Activated T-cell treated with anti-CD3 and anti-CD28 coated beads for 4 hours (primary cell): ENCODE results near the gene CCDC85C.

ENCODE experiments used
- DNase-seq: peaks from one replicate; pipeline ENCODE4 v3.0.0-alpha.2; 2020

Gene CCDC85C

DNA sequence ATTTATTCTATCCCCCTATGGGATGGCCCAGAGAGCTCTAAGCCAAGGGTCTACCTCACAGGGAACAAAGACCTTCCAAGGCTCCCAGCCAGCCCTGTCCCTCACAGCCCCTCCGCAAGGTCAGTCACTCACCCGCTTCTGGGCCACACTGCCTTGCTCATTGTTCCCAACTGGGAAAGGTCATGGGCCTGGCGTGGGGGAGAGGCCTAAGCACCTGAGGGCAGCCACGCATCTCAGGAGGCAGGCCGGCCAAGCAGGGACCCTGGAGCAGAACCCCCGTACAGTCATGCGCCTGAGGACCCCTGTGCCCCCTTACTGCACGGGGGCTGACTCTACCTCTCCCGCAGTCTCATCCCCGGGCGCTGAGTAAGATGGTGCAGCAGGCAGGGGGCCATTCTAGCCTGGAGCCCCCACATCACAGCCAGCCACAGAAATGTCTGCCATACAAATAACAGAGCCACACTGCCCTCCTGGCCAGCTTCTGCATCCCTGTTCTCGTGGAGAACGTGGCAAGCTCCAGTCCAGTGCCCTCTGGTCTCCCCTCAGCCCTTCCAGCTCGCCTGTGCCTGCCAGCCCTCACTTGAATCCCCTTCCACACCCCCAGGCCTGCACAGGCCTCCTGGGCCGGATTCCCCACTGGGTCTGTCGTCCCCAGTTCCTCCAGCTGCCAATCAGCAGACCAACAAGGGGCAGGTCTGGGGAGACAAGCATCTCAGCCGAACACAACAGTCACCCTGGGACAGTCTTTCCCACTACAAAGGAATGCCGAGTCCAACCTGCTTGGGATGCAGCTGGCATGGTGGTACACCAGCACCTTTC is 16.3 kb downstream of the CCDC85C start:
- DNase-seq = no peak

DNA sequence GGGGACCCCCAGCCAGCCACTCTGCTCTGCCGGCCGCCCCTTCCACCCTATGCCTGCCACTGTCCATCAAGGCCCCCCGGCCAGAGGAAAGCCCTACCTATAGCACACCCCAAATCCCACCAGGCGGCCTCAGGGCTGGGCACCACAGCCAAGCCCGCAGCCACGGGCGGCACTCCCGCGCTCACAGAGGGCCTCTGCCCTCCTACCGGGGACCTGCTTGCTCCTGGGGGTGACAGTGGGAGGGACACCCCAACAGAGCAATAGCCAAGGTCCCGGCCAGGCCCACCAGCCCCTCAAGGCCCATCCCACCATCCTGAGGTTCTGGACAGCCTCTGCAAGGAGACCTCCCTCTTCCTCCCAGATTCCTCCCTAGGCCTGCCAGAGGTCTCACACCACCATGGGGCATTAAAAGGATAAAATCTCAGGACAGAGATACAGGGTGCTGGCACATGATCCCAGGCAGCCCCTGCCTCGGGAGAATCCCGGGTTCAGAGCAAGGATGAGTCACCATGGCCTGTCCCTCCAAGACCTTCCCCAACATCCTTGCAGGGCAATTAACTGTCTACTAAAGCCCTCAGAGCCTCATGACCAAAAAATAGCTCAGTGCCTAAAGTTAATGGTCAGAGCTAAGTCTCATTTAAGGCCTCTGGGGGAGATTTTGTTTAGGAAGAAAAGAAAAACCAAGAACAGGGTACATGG is 17.1 kb downstream of the CCDC85C start:
- no peak for DNase-seq

DNA sequence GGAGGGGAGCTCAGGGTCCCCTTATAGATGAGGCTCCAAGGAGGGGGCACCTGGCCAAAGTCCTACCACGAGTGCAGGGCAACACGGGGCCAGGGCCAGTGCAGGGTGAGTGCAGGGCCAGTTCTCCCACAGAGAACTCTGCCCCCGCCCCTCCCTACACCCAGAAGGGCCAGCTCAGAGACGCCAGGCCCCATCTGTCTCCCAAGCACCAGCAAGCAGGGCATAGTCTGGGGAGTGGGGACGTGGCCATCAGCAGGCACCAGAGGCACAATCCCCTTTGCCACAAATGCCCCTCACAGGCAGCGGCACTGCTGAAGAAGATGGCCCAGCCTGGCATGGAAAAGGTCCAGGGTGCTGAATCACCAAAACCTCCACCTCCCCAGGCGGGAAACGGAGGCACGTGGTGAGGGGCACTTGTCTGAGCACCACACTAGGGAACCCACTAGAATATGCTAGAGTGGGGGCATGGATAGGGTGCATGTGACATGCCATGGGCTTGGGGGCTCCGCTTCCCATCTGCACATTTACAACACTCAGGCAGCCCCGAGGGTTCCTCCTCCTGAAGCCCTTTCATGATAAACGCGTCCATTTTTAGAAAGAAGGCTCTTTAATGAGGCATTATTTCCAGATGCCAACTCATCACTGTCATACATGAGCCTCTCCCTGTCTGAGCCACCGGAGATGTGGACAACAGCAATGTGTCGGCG is 17.8 kb downstream of the CCDC85C start:
- DNase-seq = no peak

DNA sequence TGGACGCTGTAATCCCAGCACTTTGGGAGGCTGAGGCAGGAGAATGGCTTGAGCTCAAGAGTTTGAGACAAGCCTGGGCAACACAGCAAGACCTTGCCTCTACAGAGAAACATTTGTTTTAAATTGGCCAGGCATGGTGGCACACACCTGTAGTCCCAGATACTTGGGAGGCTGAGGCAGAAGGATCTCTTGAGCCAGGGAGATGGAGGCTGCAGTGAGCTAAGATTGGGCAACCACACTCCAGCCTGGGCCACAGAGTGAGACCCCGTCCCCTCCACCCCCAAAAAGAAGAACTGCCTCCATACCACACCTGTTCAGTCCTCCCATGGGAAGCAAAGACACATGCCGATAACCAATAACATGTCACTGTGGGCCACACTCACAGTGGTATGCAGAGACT is 19.2 kb downstream of the CCDC85C start:
- DNase-seq = no peak

DNA sequence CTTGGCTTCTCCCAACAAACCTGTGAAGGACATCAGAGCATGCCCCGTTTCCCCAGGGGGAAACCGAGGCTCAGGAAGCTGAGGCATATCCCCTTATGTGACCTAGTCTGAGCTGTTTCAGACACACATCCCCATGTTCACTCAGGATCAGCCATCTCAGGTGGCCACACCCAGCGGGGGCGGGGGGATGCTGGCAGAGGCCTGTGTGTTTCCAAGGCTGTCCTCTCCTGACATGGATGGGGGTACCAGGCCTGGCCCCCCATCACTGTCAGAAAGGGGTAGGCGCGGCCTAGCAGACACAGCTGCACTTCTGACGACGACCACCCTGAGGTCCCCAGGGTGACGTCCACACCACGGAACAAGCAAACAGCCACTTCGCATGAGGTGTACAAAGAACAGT is 22.1 kb downstream of the CCDC85C start:
- no peak for DNase-seq

DNA sequence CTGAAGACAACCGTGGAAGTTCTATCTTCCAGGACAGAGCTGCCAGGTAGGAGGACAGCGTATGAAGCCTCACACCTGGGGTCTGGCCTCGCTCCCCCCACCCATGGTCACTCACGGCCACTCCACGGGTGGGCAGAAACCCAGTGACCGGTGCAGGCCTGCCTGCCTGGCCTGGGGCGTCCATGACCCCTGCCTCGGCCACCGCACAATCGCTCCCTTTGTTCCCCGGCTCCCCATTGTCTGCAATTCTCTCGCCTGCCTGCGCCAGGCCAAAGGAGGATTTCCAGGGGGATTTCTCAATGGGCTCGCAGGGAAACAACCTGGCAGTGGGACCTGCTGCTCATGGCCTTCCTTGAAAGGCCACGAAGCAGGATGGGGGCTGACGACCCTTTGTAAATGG is 22.6 kb downstream of the CCDC85C start:
- no peak for DNase-seq

DNA sequence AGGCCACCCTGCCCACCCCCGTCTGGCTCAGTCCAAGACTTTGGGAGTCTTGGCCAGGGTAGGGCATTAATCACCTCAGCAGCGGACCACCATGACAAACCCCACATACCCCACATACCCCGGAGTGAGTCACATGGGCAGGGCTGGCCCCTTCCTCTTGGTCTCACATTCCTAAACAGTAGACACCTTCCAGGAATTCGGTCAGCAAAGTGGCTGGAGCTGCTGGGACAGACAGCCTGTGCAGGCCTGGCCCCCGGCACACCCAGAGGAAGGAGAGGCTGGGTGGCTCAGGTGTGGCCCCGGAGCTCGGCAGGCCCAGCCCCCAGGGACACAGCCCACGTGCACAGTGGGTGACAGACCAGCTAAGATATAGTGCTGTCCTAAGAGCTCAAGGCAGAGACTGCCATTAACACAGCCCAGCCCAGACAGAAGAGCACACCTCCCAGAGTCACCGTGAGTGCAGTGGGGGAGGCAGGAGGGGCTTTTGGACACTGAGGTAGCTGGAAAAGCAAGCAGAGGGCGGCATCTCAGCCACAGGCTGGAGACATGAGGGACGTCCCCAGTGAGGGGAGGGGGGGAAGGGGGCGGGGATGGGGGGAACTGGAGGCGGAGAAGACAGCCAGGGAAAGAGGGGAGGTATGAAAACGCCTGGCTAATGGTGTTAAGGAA is 24.0 kb downstream of the CCDC85C start:
- DNase-seq = no peak

DNA sequence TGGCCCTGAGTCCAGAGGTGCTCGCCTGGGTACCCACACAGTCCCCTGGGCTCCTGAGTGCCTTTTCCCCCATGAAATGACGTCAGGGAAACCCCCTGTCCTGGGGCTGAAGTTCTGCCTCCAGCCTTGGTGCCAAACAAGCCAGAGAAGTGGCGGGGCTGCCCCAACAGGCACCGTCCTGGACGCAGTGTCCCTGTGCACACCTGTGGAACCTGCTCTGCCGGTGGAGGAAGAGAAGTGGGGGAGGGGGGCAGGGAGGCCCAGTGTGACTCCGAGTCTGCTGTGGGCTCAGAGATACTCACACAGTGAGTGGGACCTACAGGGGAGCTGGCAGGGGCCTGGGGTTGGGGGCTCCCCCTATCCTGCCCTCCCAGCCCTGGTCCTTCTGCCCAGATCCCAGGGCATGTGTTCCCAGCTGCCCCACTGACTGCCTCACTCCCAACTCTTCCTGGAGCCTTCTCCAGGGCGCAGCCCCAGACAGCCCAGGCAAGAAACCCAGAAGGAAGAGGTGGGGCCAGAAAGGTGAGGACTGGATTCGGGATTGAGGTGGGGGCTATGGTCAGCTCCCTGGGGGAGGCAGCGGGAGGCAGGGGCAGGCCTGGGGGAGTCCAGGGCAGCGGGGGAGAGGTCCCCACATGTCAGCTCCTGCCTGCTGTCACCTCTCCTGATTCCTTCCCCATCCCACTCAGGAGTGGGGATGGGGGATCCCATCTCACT is 24.7 kb downstream of the CCDC85C start:
- DNase-seq = no peak

DNA sequence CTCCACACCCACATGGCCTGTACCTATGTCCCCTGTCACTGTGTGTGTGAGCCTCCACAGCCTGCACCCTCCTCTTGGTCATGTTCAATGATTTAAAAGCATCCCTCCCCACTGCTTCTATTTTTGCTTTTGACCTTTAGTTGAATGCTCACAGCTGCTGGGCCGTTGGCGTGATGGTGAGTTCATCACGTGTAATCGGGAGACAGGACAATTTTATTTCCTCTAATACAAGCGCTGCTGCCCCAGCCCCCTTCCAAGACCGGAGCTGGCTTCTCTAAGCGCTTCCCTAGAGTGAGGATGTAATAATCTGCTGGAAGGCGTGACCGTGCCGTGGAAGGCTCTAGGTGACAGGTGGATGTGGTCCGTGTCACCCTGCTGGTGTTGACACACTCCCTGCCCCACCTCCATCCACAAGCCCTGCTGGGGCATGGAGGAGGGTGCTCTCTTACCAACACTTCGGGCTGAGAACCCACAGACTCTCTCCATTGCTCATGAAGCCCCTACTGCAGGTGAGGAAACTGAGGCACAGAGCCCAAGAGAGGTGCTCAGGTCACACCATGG is 25.4 kb downstream of the CCDC85C start:
- DNase-seq = no peak

DNA sequence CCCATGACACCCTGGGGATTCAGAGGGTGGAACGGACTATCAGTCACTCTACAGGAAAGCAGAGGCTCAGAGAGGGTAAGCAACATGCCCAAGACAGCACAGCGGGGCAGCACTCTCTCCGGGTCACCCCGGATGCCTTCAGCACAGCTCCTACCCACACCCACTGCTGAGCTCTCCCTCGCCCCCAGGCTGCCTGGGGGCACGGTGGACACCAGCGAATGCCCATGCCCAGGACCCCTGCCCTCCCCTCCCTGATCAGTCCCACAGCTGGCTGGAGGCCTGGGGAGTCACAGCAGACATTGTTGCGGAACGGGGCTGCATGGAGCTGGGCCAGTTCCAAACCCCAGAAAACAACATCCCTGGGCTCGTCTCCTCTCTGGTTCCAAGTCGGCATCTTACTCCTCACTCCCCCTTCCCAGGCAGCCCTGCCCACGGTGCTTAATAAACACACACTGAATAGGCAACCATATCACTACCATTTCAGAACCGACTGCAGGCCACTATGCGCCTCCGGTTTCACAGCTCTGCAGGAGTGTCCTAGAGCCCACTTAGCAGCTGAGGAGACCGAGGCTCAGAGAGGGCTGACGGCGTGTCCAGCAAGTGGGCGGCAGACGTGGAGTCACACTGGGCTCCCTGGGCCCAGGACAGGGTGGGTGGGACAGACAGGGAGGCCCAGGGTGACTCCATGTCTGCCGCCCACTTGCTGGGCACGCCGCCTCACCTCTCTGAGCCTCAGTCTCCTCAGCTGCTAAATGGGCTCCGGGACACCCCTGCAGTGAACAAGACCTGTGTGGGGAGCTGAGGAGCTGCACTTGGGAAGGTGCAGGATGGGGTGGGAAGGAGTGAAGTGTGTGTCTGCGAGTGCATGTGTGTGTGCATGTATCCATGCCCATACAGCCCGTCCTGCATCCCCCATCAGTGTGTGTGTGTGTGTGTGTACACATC is 27.0 kb downstream of the CCDC85C start:
- no peak for DNase-seq

DNA sequence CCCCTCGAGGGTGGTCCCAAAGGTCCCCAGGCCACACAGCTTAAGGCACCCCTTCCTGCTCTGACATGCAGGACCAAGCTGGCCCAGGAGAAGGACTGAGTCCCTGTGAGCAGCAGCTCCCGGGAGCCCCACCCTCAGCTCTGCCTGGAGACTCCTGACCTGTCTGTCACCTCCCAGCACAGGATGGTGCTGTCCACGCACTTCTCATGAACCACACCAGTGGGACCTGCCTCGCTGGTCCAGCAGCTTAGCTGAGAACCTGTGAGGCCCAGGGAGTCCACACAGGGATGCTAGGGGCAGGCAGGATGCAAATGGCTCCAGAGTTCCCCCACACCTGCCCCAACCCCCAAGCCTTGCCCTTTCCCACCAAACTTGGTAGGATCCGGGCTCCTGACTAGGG is 27.7 kb downstream of the CCDC85C start:
- DNase-seq = no peak

DNA sequence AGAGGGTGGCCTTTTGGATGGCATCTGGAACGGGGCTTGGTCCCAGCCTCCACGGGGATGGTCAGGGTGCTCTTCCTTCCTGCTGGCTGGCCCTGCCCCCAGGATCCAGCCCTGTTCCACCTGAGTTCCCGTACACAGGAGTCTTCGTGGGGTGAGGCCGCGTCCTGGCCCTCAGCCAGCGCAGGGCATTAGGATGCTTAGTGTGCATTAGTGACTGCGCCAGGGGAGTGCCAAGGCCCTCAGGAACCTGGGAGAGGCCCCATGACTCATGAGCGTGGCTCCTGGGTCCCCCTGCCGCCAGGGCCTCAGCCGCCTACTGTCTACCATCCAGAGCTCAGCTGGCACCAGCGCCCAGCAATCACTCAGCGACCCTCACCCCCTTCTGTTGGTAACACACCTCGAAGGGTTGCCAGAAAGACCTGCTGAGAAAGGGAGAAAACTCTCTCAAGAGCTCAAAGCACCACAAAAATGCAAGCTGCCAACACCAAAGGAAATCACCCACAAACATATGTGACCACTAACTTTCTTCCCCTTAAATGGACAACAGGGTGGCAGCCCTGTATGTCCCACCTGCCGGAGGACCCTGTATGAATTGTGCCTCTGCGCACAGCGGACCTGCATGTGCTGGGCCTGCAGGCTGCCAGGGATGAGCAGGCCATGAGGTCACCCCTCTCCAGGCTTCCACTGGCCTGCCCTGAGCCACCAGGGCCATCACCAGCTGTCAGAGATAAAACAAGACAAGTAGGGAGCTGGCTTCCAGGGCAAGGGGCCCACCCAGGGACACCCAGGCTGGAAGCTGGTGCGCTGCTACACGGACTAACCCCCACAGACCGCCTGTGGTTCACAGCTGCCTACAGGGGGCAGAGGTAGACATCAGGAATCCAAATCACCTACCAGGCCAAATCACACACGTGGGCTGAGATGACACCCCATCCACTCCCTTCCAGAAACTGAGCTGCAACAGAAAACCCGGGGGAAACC is 28.7 kb downstream of the CCDC85C start:
- DNase-seq = no peak

DNA sequence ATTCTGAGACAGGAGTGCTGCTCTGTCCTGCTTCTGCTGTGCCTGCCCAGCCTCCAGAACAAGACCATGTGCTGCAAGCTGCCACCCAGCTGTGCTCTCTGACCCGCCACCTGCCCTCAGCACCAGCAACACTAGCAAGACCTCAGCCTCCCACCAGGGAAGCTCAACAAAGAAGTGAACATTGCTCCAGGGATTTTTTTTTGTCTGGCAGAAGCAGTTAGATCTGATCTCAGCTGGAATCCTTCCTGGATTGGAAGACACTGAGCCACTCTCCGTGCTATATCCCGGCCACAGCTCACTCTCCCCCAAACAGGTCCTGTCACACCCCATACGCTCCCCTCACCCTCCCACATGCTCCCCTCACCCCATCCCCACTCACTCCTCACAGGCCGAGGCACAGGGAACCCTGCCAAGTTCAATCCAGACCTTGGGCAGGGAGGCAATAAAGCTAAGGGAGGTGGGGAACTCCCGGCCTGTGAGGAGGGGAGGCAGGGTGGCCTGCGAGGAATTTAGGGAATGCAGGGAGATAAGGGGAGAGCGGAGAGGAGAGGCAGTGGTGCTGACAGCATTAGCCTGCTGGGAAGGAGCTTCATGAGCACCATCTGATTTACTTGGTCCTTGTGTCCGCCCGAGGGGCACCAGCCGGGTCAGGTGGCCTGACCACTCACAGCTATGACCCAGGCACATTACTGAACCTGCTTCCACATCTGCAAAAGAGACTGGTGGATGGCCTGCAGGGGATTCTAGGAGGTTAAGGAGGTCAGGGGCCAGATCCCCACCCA is 29.7 kb downstream of the CCDC85C start:
- DNase-seq = no peak

DNA sequence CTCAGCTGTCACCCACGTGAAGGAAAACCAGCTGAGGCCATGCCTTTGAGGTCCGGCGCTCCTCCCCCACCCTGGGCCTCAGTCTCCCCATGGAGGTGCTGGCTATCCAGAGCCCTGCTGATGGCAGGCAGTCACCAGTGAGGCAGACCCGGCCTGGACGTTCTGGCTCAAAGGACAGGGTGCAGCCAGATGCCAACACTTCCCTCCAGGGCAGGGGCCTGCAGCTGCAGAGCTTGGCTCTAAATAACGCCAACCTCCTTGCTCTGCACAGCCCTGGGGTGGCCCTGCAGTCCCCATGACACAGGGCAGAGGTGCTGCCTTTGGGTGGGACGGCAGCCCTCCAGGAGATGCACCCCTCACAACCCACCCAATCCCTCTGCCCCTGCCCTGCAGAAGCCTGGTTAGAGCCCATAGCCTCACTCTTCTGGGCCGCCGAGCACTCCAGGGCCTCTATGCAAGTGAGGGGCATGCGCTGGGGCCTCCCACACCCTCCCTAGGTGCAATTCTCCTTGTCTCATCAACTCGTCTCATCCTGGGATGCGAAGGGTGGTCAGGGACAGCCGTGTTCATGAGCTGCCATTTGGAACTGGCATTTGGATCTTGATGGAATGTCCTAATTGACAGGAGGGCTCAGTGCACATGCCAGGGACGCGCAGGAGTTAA is 30.4 kb downstream of the CCDC85C start:
- no peak for DNase-seq

DNA sequence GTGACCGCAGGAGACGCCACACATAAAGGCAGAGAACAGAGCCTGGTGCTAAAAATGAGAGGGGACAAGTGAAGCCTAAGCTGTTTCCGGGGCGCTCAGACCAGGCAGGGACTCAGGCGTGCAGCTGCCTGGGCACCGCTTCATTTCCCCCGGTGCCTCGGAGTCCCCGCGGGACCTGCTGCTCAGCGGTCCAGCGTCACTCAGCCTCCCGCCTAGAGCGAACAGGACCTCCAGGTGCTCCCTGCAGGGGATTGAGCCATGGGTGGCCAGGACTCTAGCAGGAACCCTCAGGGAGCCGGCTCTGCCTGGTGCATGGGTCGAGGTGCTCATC is 31.0 kb downstream of the CCDC85C start:
- DNase-seq = no peak

DNA sequence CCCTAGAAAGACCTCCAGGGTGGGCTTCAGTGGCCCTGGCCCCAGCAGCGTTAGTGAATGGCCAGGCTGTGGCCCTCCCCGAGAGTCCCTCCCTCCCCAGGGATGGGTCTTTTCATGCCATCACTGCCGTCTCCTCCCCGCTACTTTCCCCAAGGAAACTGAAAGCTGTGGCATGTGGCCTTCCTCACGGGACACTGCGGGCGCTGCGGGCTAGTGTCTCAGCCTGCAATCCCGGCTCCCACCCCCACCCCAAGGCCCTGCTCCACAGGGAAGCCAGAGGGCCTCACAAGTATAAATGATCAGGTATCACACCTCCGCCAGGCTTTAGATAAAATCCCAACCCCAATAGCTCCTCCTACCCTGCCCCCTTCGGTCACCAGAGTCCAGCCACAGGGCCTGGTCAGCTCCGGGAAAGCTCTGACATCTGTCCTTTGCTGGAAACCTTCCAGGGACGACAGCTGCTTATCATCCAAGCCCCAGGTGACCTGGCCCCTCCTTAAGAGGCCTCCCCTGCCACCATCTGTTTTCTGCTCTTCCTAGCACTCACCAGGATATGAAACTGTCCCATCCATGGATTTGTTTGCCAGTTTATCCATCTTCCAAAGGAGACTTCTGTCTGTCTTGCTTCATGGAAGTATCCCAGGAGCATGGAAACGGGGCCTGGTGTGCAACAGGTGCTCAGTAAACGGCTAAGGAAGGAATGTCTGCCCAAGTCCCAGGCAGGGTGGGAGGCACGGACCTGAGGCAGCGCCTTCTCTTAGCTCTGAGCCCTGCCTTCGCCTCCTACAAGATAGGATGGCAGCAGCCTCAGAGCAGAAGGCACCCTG is 31.6 kb downstream of the CCDC85C start:
- no peak for DNase-seq

DNA sequence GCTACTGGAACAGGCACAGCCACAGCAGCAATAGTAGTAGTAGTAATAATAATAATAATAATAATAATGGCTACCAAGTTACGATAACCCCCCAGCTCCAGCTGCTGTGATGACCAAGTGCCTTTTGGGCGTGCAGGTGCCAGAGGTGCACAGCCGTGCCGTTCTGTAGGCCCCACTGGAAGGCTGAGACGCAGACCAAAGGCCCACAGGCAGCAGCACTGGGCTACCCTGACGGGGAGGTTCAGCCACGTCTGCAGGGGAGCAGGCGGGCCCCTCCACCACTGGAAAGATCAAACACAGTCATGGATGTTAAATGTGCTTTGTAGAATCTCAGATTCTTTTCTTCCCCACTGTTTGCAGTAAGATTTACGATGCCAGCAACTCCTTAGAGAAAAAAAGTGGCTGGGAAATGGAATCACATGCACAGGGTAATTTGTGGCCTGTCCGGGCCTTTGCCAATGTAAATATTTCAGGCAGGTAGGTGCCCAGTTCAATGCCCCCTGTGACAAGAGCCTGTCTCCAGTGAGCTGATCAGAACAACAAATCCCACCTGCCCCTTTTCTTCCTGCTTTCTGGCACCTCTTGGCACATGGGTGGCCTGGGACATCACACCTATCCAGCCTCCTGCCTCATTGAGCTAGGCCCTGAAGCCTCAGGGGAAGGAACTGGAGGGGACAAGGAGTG is 32.6 kb downstream of the CCDC85C start:
- no peak for DNase-seq
